H9 (cell line): ENCODE measurements around the gene COPS8. TPM values are rescaled to one million over a fixed set of nuclear protein-coding genes. Genes with fewer than 3 reads are reported as not detected.

Source experiments
- DNase-seq: peaks from one replicate; pipeline ENCODE4 v3.0.0-alpha.2; 2017
- H2AFZ ChIP-seq: one replicate; pipeline ENCODE4 v1.6.1; 2013; ENCODE audit warnings: mild to moderate bottlenecking, low read length, control low read depth, moderate library complexity
- H2AK5ac ChIP-seq: 2 replicates; pipeline ENCODE4 v1.6.1; 2013; ENCODE audit warnings: low read length, control low read depth, mixed read lengths; ENCODE audit not compliant: insufficient read length
- H2BK120ac ChIP-seq: one replicate; pipeline ENCODE4 v1.6.1; 2013; ENCODE audit warnings: low read depth, mild to moderate bottlenecking, low read length, control low read depth, inconsistent platforms; ENCODE audit not compliant: poor library complexity, severe bottlenecking
- H2BK12ac ChIP-seq: 2 replicates; pipeline ENCODE4 v1.6.1; 2013; ENCODE audit warnings: low read length, control low read depth, mixed read lengths, low read depth; ENCODE audit not compliant: insufficient read length
- H2BK15ac ChIP-seq: 2 replicates; pipeline ENCODE4 v1.6.1; 2013; ENCODE audit warnings: low read depth, low read length, control low read depth
- H2BK20ac ChIP-seq: one replicate; pipeline ENCODE4 v1.6.1; 2013; ENCODE audit warnings: low read depth, mild to moderate bottlenecking, low read length, control low read depth, inconsistent platforms; ENCODE audit not compliant: poor library complexity, severe bottlenecking
- H2BK5ac ChIP-seq: 2 replicates; pipeline ENCODE4 v1.6.1; 2013; ENCODE audit warnings: low read length, control low read depth, mixed read lengths; ENCODE audit not compliant: insufficient read length
- H3K14ac ChIP-seq: 2 replicates; pipeline ENCODE4 v1.6.1; 2013; ENCODE audit warnings: low read length, control low read depth; ENCODE audit not compliant: insufficient read depth
- H3K18ac ChIP-seq: 2 replicates; pipeline ENCODE4 v1.6.1; 2013; ENCODE audit warnings: low read depth, mild to moderate bottlenecking, mixed read lengths, low read length, control low read depth; ENCODE audit not compliant: insufficient read length
- H3K23ac ChIP-seq: 2 replicates; pipeline ENCODE4 v1.6.1; 2013; ENCODE audit warnings: low read length, control low read depth, mixed read lengths, low read depth; ENCODE audit not compliant: insufficient read length
- H3K23me2 ChIP-seq: 2 replicates; pipeline ENCODE4 v1.6.1; 2013; ENCODE audit warnings: low read depth, mild to moderate bottlenecking, mixed read lengths, low read length, control low read depth; ENCODE audit not compliant: insufficient read length, poor library complexity, severe bottlenecking
- H3K27ac ChIP-seq: 2 replicates; pipeline ENCODE4 v1.5.1; 2013; ENCODE audit warnings: low read length, control low read depth, mixed read lengths, low read depth; ENCODE audit not compliant: insufficient read length
- H3K27me3 ChIP-seq: 2 replicates; pipeline ENCODE4 v1.6.1; 2013; ENCODE audit warnings: low read length, control low read depth, inconsistent platforms; ENCODE audit not compliant: insufficient read depth
- H3K4ac ChIP-seq: 2 replicates; pipeline ENCODE4 v1.6.1; 2013; ENCODE audit warnings: low read depth, mild to moderate bottlenecking, control low read depth, inconsistent platforms, low read length, moderate library complexity
- H3K4me1 ChIP-seq: 2 replicates; pipeline ENCODE4 v1.6.1; 2013; ENCODE audit warnings: low read length, control low read depth, inconsistent platforms; ENCODE audit not compliant: insufficient read depth
- H3K4me2 ChIP-seq: 2 replicates; pipeline ENCODE4 v1.6.1; 2013; ENCODE audit warnings: low read length, control low read depth, mixed read lengths; ENCODE audit not compliant: insufficient read length, insufficient read depth
- H3K56ac ChIP-seq: 2 replicates; pipeline ENCODE4 v1.6.1; 2013; ENCODE audit warnings: low read depth, mild to moderate bottlenecking, mixed read lengths, low read length, control low read depth; ENCODE audit not compliant: insufficient read length
- H3K79me1 ChIP-seq: 2 replicates; pipeline ENCODE4 v1.6.1; 2013; ENCODE audit warnings: low read depth, mild to moderate bottlenecking, moderate library complexity, low read length, control low read depth, inconsistent platforms; ENCODE audit not compliant: insufficient read depth, poor library complexity, severe bottlenecking
- H3K79me2 ChIP-seq: 2 replicates; pipeline ENCODE4 v1.6.1; 2013; ENCODE audit warnings: low read length, control low read depth, inconsistent platforms; ENCODE audit not compliant: insufficient read depth
- H3K9ac ChIP-seq: 2 replicates; pipeline ENCODE4 v1.6.1; 2013; ENCODE audit warnings: low read length, control low read depth, mixed read lengths; ENCODE audit not compliant: insufficient read length; ENCODE audit errors: extremely low read depth
- H3K9me3 ChIP-seq: one replicate; pipeline ENCODE4 v1.6.1; 2013; ENCODE audit warnings: low read depth, low read length, inconsistent platforms; ENCODE audit not compliant: control insufficient read depth
- H3T11ph ChIP-seq: one replicate; pipeline ENCODE4 v1.6.1; 2013; ENCODE audit warnings: mild to moderate bottlenecking, low read length, control low read depth, inconsistent platforms
- H4K20me1 ChIP-seq: one replicate; pipeline ENCODE4 v1.6.1; 2013; ENCODE audit not compliant: control insufficient read depth, insufficient read length, insufficient read depth
- H4K5ac ChIP-seq: 2 replicates; pipeline ENCODE4 v1.6.1; 2013; ENCODE audit warnings: low read depth, mild to moderate bottlenecking, mixed read lengths, low read length, control low read depth; ENCODE audit not compliant: insufficient read length
- H4K8ac ChIP-seq: replicated peaks from 2 replicates; pipeline ENCODE4 v1.6.1; 2013; ENCODE audit warnings: low read length, control low read depth, mixed read lengths, low read depth; ENCODE audit not compliant: insufficient read length
- H4K91ac ChIP-seq: 2 replicates; pipeline ENCODE4 v1.6.1; 2013; ENCODE audit warnings: low read depth, mild to moderate bottlenecking, moderate library complexity, mixed read lengths, low read length, control low read depth; ENCODE audit not compliant: insufficient read length
- H3K27ac Mint-ChIP-seq, 3 experiments: 2 replicates in 2 of 3; 3 replicates in 1 of 3; pipeline ENCODE4 v1.8.0; 2020 to 2021; ENCODE audit warnings: mixed read lengths in 3 of 3, mild to moderate bottlenecking in 1 of 3, moderate library complexity in 1 of 3
- H3K27me3 Mint-ChIP-seq: 2 replicates; pipeline ENCODE4 v1.8.0; 2021; ENCODE audit warnings: low read depth, mild to moderate bottlenecking, moderate library complexity, mixed read lengths
- H3K36me3 Mint-ChIP-seq, 3 experiments: 2 replicates in 2 of 3; 3 replicates in 1 of 3; pipeline ENCODE4 v1.8.0; 2020 to 2021; ENCODE audit warnings: low read depth in 3 of 3, mixed read lengths in 3 of 3; ENCODE audit not compliant: insufficient read depth in 1 of 3
- H3K4me1 Mint-ChIP-seq, 2 experiments: 2 replicates each; pipeline ENCODE4 v1.8.0; 2020; ENCODE audit warnings: mixed read lengths in 2 of 2
- H3K4me3 Mint-ChIP-seq, 2 experiments: 2 replicates in 1 of 2; 3 replicates in 1 of 2; pipeline ENCODE4 v1.8.0; 2020 to 2021; ENCODE audit warnings: mild to moderate bottlenecking in 2 of 2, mixed read lengths in 2 of 2, moderate library complexity in 1 of 2
- H3K9me3 Mint-ChIP-seq, 2 experiments: 2 replicates in 1 of 2; 3 replicates in 1 of 2; pipeline ENCODE4 v1.8.0; 2020; ENCODE audit warnings: mild to moderate bottlenecking in 2 of 2, mixed read lengths in 2 of 2, moderate library complexity in 1 of 2
- CTCF ChIP-seq: fragments of 200-600 bp; sonication (generic); conservative IDR thresholded peaks from 3 replicates; pipeline ENCODE4 v1.8.0; 2021; ENCODE audit warnings: antibody characterized with exemption, mild to moderate bottlenecking
- WGBS: extraction: QIAGEN DNeasy Blood & Tissue Kit; methylation state at CpG from one replicate; pipeline ENCODE4 v1.1.7; 2013; ENCODE audit warnings: missing lambda C conversion rate, low lambda C conversion rate, mixed read lengths; ENCODE audit not compliant: insufficient read length; ENCODE audit errors: extremely low coverage; 5-methylcytosine and 5-hydroxymethylcytosine counted together
- total RNA-seq: library from RNA; stranded (reverse); gene quantifications from 2 replicates; pipeline ENCODE4 v1.2.1, GENCODE V29; 2021

Gene COPS8
- total RNA-seq, 1 experiment from 2014 or later, result 65.2 TPM

- Histone ChIP-seq H2BK12ac (no peak overlapping the region), H3T11ph (no peak overlapping the region), H3K9me3 (no peaks in the 10 kb centered on the region), H3K56ac (no peak overlapping the region), H3K23ac (no peak overlapping the region), H4K5ac (no peak overlapping the region), H3K27me3 (no peaks in the 10 kb centered on the region), H3K79me2 (no peaks in the 10 kb centered on the region), H3K79me1 (no peaks in the 10 kb centered on the region), H2AK5ac (no peak overlapping the region), H4K20me1 (no peaks in the 10 kb centered on the region), H3K18ac (no peak overlapping the region), H3K14ac (no peak overlapping the region), H2BK20ac (no peak overlapping the region), H3K4me1 (no peaks in the 10 kb centered on the region; the same call in 1 of the 2 replicates), H2BK15ac (no peak overlapping the region), H3K9ac (no peak overlapping the region), H2BK120ac (no peak overlapping the region), H3K4me2 (no peak overlapping the region), H3K27ac (no peak overlapping the region), H2AFZ (no peak overlapping the region), H2BK5ac (no peak overlapping the region), H3K23me2 (no peaks in the 10 kb centered on the region), H3K4ac (no peak overlapping the region), H4K91ac (no peak overlapping the region), H4K8ac (no peak overlapping the region)
- TF ChIP-seq CTCF, result no peak
- Mint-ChIP-seq H3K4me1 (peaks cover 16 to 32% of the 10 kb centered on the region in 2 experiments), H3K27ac (no peak overlapping the region), H3K9me3 (no peaks in the 10 kb centered on the region), H3K36me3 (no peaks in the 10 kb centered on the region), H3K4me3 (no peak overlapping the region), H3K27me3 (no peaks in the 10 kb centered on the region; the same call in 1 of the 2 replicates)
- no peak for DNase-seq
- no CpG with 5 or more reads among the region's 8 CpGs for WGBS
Measured at GRCh38 chr2:237059155-237059875, 26.4 kb upstream of the COPS8 start.
